A549 treated with dexamethasone at 1 μM for 4 hours (cell line): Measurements from ENCODE around the gene KCNG3. TPM values are rescaled to one million over a fixed set of nuclear protein-coding genes. Genes with fewer than 3 reads are reported as not detected.

ENCODE experiments used
- total RNA-seq: library from RNA; stranded (reverse); fragments of 200-300 nt; extraction: Qiagen RNA extraction; gene quantifications from 5 replicates; pipeline ENCODE4 v1.2.3, GENCODE V29; 2022

KCNG3 gene
- total RNA-seq: 0.41 to 0.73 TPM (median 0.54 TPM) in 5 replicates

DNA sequence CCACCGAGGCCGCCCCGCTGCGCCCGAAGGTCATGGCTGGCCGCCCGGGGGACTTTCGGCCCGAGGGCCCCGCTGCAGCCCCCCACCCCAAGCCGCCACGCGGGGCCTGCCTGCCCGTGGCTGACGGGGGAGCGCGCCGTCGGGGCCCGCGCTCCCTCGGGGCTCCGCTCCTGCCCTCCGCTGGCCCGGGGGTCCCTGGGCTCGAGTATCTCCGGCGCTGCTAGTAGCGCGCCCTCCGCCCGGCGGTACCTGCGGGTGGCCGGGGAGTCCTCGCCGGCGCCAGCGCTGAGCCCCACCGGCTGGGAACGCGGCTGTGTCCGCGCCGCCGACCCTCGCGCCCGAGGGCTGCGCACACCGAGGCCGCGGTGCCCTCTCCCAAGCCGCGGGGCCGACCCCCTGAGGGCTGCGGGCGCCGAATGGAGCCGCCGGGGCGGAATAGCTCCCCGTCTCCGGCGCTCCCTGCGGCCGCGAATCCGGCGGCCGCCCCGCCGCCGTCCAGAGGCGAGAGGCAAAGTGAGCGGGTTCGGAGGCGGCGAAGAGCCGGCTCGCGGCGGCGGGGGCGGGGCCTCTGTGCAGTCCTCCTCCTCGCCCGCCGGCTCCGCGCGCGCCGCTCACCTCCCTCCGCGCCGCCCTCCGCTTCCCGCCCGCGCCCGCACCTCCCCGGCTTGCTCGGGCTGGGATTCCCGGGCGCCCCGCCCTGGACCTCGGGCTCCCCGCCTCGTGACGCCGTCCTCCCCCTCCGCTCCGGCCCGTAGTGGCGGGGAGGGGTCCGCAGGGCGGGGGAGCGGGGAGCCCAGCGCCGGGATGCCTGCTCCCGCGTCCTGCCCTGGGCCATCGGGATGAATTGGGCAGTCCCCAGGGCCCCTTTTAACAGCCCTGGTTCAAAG is at the start of gene KCNG3:
Gene KCNG3 (minus strand): TSS at position 515 of the 887 bp plus-strand sequence. CDS start 481 bp downstream, at position 34.

Other genes with a start within 250 kb of the KCNG3 start
- 150 to 177 TPM (median 157 TPM) in 5 replicates for gene COX7A2L, start 132.8 kb downstream of the KCNG3 start, total RNA-seq
- 31.3 to 35.1 TPM (median 33.2 TPM) in 5 replicates for gene MTA3, start 74.7 kb upstream of the KCNG3 start, total RNA-seq